Activated CD4-positive, alpha-beta T cell treated with anti-CD3 and anti-CD28 coated beads, Interleukin-2, amount 50 U/mL, for 24 hours (primary cell): ENCODE data around the gene ASCL2.

Source experiments
- DNase-seq, 2 donors: peaks; one replicate each; pipeline ENCODE4 v3.0.0-alpha.2; 2020; ENCODE audit warnings: low read depth in 1 of 2, low spot score in 1 of 2

ASCL2 gene

DNA sequence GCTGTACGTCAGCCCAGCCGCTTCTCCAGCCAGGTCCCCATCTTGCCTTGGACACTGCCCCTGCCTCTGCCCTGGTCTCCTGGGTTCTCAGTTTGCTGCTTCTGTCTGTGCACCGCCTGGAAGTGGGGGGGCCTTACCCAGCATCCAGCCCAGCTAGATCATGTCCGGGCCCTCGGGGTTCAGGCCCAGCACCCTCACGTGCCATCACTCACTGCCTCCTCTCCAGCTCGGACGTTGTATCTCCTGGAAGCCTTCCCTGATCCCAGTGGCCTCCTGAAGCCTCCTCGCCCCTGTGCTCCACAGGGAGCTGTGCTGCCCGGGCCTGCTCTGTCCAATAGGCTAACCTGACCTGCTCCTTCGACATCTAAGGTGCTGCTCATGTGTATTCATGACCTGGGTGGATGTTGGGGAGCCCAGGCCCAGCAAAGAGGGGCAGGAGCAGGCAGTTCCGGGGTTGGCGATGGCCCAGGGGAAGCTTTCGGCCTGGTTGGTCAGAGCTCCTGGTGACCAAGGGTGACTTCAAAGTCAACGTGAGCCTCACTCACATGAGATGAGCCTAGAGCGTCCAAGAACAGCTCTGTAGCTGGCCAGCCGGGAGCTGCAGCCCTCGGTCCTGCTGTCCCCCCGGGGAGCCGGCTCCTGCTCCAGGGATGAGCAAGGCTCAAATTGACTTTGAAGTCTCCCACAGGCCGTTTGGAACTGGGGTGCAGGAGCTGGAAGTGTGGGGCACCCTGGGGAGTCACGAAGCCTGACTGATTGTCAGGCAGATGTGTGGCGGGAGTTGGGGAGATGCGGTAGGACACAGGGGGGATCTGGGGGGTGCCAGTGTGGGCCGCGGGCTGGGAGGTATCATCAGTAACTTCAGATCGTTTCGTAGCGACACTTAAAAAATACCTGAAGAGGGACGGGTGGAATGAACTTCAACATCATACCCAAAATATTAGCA, 5.2 kb upstream of the ASCL2 start:
- no peak for DNase-seq

DNA sequence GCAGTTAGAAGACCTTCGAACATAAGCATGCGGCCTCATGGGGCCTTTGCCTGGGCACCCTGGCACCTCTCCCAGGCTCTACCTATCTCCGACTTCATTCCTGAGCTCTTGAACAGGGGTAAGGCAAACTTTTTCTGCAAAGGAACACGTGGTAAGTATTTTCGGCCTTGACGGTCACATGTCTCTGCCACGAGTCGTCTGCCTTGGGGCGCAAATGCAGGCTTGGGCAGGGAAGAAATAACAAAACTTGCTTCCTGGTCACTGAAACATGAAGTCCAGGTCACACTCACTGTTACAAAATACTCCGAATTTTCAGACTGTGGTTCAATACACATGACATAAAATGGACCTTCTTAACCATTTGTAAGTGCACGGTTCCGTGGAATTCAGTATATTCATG, 3.4 kb upstream of the ASCL2 start:
- DNase-seq: no peak

DNA sequence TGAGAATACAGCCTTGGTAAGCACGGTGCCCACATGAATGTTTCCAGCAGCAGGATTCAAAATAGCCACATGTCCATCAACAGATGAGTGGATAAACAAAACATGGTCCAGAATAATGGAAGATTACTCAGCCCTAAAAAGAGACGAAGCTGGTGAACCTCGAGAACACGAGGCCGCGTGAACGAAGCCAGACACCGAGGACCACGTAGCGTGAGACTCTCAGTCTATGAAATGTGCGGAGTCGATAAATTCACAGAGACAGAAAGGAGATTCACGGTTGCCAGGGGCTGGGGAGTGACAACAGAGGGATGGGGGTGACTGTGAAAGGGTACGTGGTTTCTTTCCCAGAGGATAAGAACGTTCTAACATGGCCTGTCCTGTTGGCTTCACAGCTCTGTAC, 2.9 kb upstream of the ASCL2 start:
- no peak for DNase-seq

- no peak for DNase-seq
Measured at GRCh38 chr11:2272946-2273280, 2.5 kb upstream of the ASCL2 start.

GRCh38 chr11:2272228-2272945, 2.0 kb upstream of the ASCL2 start:
- DNase-seq: no peak

DNA sequence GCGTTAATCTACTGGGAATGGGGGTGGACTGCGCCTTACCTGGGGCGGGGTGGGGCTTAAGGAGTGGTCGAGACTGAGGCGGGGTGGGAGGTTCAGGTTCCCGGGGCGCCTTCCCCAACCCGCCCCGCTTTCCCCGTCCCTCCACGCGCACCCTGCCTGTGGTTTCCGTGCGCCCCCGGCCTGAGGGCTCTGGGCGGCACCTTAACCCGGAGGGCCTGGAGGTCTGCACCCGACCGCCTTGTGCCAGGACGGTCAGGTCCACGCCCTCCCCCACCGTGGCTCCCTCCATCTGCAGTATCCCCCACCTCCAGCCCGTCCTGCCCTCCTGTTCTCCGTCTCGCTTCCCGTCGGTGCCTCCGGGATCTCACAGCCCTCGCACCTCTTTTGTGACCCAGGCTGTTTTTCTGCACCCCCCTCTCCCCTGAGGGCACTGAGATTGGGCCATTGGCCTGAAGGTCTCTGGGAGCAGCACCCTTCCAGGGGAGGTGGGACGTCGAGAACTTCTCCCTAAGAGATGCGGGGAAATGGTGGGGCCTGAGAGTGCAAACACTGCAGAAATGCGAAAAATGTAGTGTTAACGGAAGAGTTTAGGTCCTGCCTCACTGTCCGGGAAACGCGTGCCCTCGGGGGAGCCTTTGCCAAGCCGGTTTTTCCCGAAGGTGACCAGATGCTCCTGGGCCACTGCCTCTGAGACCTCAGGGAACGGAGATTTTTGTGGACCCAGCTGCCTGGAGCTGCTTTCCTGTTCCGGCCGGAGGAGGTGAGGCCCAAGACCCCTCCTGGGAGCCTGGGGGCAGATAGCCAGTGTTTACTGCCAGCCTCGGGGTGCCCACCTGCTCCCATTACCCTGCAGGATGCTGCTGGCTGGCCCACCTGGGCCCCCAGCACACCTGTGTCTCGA, 1.2 kb upstream of the ASCL2 start:
- DNase-seq: no peak

DNA sequence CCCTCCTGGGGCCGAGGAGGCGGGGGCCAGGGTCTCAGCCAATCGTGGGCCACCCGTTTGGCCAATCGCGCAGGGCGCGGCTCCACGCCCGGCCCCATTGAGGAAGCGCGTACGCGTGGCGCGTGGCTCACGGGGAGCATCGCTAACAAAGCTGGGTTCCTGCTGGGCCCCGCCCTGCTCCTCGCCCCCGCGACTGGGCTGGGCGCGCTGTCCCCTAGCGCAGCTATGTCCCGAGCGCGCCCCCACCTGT, 614 bp upstream of the ASCL2 start:
- DNase-seq: peak in 1 of 2 donors; percentile 14

- no peak for DNase-seq
Measured at GRCh38 chr11:2269601-2270321, 627 bp downstream of the ASCL2 start.

- peak; percentile 71 to 72 for DNase-seq
Measured at GRCh38 chr11:2268729-2269600, 1.4 kb downstream of the ASCL2 start.

DNA sequence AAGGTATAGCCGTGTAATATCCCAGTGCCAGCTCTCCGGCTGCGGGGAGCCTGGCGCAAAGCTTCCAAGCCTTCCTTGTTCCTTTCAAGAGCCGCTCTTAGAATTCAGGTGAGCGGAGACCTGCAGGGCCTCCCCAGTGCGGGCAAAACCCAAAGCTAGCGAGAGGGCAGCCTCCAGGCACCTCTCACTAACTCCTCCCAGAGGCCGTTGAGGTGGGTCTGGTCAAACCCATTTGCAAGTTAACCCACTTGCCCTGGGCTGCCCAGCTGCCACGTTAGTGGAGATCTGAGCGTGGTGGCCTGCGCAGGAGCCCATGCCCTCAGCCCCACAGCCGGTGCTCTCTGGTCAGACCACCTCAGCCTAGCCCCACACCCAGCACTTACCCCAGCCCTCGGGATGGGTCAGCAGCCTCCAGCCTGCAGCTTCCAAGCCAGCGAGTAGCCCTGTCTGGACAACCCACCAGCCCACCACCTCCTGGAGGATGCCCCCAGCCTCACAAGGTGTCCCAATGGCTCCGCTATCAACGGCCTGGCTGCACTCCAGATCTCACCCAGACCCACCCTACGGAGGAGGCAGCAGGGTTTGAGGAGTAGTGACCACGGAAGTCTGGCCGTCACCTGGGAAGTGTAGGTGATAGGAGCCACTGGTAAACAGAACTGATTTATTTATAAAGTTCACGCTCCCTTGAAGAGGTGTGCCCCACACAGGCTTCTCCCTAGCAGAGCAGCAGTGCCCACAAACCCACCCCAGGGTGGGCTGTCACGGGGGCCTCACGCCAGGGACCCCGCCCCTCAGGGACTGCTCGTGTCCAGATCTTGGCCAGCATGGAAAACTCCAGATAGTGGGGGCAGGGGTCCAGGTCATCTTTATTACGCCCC, 2.3 kb downstream of the ASCL2 start:
- DNase-seq: no peak

DNA sequence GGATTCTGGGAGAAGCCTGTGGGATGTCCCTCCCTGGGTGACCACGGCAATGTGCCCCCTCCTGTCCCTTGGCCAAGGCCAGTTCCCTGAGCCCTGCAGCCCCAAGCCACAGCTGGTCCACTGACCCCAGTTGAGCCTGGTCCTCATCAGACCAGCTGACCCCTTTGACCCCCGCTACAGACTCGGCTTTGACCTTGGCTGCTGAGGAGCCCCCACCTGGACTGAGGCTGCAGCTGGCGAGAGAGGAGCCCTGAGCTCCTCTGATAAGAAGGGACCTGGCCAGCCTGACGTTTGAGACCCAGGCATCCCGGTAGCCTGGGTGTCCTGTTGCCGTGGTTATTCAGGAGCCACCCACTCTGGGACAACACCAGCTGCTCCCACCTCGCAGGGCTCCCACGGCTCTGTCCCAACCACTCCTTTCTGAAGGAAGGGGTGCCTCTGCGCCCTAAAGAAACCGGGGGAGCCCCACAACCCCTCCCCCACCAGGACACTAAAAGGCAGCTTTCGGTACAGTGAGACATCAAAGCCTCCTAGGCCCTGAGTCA, 3.0 kb downstream of the ASCL2 start:
- no peak for DNase-seq

DNA sequence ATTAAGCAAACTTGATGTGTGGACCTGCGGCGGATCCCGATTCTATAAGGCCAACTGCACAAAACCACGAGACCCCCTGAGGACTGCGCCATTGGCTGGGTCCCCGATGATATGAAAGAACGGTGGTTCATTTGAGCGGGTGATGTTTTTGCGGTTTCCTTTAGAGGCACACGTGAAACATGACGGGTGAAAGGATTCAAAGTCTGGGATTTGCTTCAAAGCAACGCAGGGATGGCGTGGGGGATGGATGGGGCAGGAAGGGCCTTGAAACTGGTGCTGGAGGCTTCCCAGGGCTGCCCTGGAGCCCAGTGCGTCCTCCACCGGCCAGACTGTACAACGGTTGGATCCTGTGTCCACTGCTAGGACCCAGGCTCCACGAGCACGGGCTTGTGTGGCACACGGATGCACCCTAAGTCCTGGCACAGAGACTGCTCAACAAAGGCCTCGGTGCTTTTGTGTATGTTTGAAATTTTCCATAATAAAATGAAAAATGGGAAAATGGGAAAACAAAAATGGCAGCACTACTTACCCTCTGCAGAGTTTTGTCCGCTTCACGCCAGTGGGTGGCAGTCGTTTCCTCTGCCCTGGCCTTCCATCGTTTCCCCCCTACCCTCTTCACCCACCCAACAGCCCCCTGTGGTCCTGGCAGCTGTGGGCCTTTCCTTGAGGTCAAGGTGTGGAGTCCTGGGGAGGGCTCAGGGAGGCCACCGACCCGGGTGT, 3.6 kb downstream of the ASCL2 start:
- no peak for DNase-seq

DNA sequence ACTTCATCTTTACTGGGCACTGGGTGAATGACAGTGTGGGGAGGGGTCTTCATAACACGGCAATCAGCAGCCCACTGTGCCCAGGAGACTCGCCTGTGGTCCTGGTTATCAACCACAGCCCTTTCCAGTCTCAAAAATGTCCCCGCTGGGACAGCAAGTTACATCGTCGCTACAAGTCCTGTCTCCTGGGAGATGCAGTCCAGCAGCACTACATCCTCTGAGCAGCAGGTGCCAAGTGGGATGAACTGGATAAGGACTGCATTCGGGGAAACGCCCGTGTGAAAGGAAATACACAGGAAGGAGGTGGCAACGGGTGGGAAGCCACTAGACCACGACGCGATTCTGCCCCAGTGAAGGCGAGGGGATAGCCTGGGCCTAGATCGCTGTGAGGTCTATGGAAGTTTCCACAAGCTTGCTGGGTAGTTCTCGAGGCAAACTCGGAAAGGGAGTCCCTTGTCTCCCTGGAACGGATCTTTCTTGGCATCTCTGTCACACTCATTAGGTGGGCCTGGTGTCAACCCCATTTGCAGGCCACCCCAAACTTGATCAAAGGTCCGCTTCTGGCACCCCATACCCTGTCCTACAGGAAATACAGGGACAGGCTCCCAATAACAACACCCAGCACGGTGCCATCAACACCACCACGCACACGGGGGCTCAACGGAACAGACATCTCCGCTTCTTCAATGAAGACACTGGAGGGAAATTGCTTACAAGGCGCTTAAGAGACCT, 4.4 kb downstream of the ASCL2 start:
- DNase-seq: no peak

GRCh38 chr11:2265396-2265795, 5.0 kb downstream of the ASCL2 start:
- no peak for DNase-seq

DNA sequence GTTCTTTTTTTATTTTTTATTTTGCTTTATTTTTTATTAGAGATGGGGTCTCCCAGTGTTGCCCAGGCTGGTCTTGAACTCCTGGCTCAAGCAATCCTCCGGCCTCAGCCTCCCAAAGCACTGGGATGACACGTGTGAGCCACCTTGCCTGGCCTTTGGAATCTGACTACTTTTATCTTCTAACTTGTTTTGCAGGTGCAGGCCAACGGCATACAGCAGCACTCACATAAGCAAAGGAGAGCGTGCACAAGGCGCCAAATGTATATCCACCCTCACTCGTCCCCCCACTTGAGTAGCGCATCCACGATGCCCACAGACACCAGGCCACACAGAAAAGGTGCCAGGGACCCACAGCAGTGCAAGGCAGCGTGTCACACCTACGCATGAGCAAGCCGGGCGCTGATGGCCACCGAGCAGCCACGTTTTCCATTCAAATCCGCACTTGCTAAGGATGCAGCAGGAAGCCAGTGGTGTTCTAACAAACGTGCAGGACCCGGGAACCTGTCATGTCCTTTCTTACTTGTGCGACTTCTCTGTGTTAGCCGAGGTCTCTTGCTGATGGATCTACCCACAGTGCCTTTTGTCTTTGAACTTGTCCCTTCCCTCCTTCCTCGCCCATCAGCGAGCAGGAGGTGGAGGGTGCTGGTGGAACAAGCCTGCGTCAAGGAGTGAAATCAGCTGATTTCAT, 5.9 kb downstream of the ASCL2 start:
- no peak for DNase-seq

DNA sequence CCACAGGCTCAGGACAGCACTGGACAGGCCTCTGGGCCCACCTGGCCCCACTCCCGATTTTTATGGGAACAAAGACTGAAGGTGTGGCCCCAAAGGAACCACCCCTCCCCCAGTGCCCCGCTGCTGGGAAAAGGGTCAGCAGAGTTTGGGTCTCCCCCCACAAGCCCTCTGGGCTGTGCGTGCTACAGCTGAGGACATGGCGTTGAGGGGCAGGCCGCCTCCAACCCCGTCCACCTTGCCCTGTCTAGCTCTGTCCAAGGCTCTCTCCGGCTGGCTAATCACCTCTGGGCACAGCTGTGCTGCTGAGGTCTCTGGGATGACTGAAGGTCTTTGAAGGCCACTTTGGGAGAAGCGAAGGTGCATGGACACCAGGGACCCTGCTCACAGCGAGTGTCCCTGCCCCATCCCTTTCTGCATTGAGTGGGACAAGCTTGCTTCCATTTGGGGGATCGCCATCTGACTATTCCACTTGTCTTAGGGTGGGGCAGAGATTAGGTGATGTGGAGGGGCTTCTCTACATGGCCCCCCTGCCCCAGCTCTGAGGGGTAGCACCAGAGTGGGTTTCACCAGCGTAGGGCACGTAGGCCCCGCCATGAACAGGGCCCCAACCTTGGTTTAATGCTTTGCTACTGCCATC, 6.5 kb downstream of the ASCL2 start:
- no peak for DNase-seq
